GM21390 (cell line): ENCODE results near the gene ROPN1.
A peak's percentile ranks its signal among the peaks of the same experiment; 100 is the strongest.
"Not testable (repeated sequence)": the region's sequence is repeated elsewhere in the genome, so short reads cannot be mapped to it uniquely, and the experiment has no call there.

Experiments
- ATAC-seq: cut with Tn5 transposase; IDR thresholded peaks from one replicate; pipeline ENCODE4 v1.9.1; 2021; ENCODE audit not compliant: unreplicated experiment

Gene ROPN1

DNA sequence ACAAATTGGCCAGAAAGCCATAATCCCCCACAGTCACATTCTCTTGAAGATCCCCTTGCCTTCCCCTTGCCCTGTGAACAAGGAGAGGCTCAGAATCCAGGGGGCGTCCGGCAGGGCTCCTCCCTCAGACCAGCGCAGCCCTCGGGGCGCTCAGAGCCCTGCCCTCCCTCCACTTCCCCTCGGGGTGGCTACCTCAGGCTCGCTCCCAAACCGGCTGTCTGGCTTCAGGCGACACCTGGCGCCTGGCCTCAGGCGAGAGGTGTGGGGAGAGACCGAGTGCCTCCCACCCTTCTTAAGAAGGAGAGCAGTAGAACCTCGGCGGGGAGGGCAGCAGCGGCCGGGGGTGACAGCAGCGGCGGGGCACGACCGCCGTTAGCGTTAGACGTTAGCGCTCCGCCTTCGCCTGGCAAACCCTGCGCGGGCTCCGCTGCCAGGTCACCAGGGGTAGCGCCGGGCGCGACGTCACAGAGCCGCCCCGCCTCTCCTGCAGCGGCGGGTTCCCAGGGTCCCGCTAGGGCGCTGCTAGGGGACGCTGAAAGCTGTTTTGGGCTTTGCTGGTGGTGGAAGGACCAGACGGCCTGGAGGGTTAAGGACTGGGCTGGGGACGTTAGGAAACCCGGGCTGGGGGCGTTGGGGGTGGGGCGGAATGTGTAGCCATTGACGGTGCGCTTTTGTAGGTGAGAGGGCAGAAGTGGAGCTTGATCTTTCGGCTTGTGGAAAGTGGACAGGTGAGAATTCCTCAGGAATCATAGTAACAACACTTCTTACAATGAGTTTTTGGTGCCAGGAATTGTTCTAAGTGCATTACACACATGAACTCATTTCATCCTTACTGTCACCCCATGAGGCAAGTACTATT, at the start of gene ROPN1:
TSS of gene ROPN1 (minus strand) at position 395 of the 859 bp plus-strand sequence. CDS start 11,643 bp downstream, outside the sequence.
- ATAC-seq, result not testable (repeated sequence)

GRCh38 chr3:124041553-124041952, 49.6 kb upstream of the ROPN1 start:
- no peak for ATAC-seq

DNA sequence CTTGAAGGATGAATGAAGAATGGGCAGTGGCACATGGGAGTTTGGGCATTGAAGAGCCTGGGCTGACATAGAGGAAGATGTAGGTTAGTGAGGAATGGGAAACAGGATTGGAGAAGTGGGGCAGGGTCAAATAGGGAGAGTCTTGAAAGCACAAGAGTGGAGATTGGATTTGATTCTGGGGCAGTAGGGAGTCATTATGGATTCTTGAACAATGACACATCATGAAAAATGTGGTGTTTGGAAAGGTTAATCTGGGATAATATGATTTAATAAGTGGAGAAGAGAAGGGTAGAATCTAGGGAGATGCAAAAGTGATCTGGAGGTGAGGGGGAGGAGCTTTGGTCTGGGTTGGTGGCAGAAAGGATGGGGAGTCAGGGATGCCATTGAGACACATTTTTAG, 45.4 kb upstream of the ROPN1 start:
- ATAC-seq, result no peak

- ATAC-seq, result not testable (repeated sequence)
Measured at GRCh38 chr3:124036214-124036613, 44.3 kb upstream of the ROPN1 start.

- ATAC-seq, result no peak
Measured at GRCh38 chr3:124035463-124036121, 43.7 kb upstream of the ROPN1 start.

- no peak for ATAC-seq
Measured at GRCh38 chr3:124034844-124035152, 42.9 kb upstream of the ROPN1 start.

DNA sequence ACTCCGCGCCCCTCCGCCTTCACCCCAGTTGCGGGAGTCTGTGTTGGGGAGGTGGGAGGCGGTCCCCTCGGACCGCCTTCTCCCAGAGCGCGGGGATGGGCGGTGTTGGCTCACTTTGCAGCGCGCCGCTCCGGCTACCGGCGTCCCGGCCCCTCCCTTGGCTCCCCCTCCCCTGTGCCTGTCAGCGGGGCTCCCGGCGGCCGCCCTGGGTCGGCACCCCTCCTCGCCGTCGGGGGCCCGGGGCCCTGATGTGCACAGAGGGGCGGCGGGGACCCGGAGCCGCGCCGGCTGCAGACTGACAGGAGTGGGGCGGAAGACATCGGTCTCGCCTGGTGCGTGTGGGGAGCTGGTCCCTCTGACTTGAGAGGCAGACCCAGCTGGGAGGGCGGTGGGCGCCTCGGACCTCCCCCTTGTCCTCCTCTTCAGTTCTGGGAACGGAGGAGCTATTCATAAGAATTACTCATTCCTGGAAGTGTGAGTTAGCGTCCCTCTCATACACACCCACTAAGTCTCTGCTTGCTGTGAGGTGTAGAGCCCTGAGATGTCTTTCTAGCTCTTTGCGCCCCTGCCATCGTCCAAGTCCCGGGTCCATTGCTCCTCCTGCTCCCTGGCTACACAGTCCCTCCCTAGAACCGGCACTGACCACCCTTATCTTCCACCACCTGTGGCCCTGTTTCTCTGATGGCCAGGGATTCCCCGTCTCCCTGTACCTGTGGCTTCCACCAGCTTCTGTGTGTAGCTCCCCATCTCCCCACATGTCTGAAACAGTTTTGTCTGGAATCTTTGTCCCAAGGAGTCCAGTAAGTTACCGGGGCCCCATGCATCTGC, 42.3 kb upstream of the ROPN1 start:
- ATAC-seq, result no peak

GRCh38 chr3:124033360-124034015, 41.6 kb upstream of the ROPN1 start, which contains the start of gene KALRN:
Gene KALRN (plus strand): TSS chr3:124033369.
- peak; percentile 27 for ATAC-seq

- ATAC-seq, result peak; percentile 98
Measured at GRCh38 chr3:124032881-124033359, 41.0 kb upstream of the ROPN1 start.

GRCh38 chr3:124032311-124032880, 40.5 kb upstream of the ROPN1 start:
- ATAC-seq, result no peak

DNA sequence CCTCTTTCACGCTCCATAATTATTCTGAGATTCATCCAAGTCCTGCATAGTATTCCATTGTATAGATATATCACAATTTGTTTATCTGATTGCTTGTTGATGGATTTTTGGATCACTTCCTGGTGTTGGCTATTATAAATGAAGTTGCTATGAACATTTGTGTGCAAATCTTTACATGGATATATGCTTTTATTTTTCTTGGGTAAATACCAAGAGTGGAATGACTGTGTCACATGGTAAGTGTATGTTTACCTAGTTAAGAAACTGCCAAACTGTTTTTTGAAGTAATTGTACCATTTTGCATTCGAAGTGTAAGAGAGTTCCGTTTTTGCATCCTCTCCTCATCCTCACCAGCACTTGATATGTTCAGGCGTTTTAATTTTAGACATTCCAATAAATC, 34.6 kb upstream of the ROPN1 start:
- no peak for ATAC-seq

- ATAC-seq, result not testable (repeated sequence)
Measured at GRCh38 chr3:124023531-124023930, 31.6 kb upstream of the ROPN1 start.

GRCh38 chr3:124019291-124019690, 27.4 kb upstream of the ROPN1 start:
- ATAC-seq, result no peak

GRCh38 chr3:124017502-124017901, 25.6 kb upstream of the ROPN1 start:
- ATAC-seq, result not testable (repeated sequence)

DNA sequence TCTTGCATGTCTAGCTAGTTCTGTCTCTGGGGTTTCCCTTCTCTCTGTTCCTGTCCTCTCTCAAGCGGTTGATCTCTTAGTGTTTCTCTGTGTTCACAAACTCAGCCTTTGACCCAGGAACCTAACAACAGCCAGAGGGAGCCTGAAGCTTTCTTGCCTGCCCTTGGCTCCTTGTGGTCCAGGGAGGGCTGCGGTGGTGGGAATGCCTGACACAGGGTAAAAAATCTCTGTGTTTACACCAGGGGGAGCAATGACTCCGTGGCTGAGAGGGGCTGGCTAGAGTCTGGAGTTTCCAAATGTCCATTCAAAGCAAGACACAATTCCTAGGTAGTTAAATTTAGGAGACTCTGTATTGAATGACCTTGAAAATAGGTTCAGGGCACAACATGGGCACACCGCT, 24.6 kb upstream of the ROPN1 start:
- not testable (repeated sequence) for ATAC-seq

DNA sequence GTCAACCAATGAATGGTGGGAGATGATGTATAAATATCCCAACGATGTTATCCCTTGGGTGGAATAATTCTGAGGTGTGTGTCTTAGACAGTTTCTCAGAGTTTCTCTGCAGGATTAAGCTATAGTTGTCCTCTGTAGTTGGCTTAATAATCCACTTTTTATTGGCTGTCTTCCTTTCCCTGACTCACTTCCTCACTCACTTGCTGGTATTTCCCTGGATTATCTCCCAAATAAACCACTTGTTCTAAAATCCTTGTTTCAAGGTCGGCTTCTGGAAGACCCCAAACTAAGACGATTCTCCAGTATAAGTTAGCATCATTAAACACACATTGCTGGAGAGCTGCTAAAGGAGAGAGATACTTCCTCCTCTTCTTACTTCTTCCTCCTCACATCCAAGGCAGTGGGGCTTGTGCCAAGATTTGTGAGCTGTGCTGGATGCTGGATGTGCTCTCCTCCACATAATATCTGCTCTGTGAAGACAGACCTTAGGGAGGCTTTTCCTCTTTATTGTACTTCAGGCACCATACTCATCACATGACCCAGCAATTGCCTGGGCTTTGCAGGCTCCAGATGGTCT, 22.5 kb upstream of the ROPN1 start:
- no peak for ATAC-seq

GRCh38 chr3:124008321-124008720, 16.4 kb upstream of the ROPN1 start:
- ATAC-seq, result not testable (repeated sequence)

DNA sequence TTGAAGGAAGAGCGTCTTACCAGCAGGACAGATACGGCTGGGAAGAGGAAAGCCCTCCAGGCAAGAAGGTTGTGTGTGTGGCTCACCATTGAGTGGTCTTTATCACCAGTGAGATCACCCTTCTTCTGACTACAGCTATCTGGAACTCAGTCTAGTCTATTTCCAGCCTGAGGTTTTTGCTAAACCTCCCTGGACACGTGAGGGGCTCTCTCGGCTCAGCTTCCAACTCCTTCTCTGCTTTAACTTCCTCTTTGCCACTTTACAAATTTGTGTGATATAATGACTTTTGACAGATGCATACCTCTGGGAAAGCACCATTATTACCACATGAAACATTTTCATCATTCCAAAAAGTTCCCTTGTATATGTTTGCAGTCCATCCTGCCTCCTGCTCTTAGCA, 15.3 kb upstream of the ROPN1 start:
- no peak for ATAC-seq

- not testable (repeated sequence) for ATAC-seq
Measured at GRCh38 chr3:124002405-124003079, 10.6 kb upstream of the ROPN1 start.
